T-helper 2 cell treated with Interferon-gamma antibody and Interleukin-4, amounts not matched to agents 5 μg/mL and 100 μg/mL, for 36 hours (primary cell): ENCODE measurements around the gene PLP2.

Experiments
- DNase-seq: peaks from one replicate; pipeline ENCODE4 v3.0.0; 2021; ENCODE audit warnings: low spot score
- H3K27ac Mint-ChIP-seq: one replicate; pipeline ENCODE4 v1.8.0; 2021; ENCODE audit warnings: mild to moderate bottlenecking, mixed read lengths
- H3K27me3 Mint-ChIP-seq: one replicate; pipeline ENCODE4 v1.8.0; 2021; ENCODE audit warnings: low read depth, mixed read lengths
- H3K36me3 Mint-ChIP-seq: one replicate; pipeline ENCODE4 v1.8.0; 2021; ENCODE audit warnings: low read depth, mixed read lengths
- H3K4me1 Mint-ChIP-seq: one replicate; pipeline ENCODE4 v1.8.0; 2021; ENCODE audit warnings: low read depth, mixed read lengths
- H3K4me3 Mint-ChIP-seq: one replicate; pipeline ENCODE4 v1.8.0; 2022; ENCODE audit warnings: mild to moderate bottlenecking, moderate library complexity, mixed read lengths
- H3K9me3 Mint-ChIP-seq: one replicate; pipeline ENCODE4 v1.8.0; 2021; ENCODE audit warnings: mixed read lengths

The PLP2 gene

DNA sequence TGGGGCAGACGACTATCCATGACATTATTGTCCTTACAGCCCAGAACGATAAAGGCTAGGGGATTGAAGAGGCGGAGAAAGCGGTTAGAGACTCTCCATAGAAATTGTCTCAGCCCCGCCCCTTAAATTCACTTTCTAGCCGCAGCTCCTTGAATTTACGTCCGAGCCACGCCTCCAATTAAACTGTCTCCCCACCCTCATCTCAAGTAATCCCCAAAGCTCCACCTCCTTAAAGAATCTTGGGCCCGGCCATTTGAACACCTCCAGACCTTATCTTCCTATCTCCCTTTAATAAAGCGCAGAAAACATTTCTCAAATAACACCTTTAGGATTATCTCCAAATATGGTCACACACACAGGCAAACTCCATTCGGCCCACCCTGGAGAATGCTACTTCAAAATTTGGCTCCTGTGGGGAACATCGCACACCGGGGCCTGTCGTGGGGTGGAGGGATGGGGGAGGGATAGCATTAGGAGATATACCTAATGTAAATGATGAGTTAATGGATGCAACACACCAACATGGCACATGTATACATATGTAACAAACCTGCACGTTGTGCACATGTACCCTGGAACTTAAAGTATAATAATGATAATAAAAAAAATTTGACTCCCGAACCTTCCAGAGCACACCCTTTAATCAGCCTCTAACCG is 16.3 kb upstream of the PLP2 start:
- Mint-ChIP-seq H3K27me3 (no peaks in the 10 kb centered on the region), H3K4me3 (peak overlapping the region; percentile 91), H3K36me3 (no peaks in the 10 kb centered on the region), H3K4me1 (peaks cover 13% of the 10 kb centered on the region), H3K9me3 (no peaks in the 10 kb centered on the region), H3K27ac (peak overlapping the region; percentile 93)
- peak; percentile 49 for DNase-seq

DNA sequence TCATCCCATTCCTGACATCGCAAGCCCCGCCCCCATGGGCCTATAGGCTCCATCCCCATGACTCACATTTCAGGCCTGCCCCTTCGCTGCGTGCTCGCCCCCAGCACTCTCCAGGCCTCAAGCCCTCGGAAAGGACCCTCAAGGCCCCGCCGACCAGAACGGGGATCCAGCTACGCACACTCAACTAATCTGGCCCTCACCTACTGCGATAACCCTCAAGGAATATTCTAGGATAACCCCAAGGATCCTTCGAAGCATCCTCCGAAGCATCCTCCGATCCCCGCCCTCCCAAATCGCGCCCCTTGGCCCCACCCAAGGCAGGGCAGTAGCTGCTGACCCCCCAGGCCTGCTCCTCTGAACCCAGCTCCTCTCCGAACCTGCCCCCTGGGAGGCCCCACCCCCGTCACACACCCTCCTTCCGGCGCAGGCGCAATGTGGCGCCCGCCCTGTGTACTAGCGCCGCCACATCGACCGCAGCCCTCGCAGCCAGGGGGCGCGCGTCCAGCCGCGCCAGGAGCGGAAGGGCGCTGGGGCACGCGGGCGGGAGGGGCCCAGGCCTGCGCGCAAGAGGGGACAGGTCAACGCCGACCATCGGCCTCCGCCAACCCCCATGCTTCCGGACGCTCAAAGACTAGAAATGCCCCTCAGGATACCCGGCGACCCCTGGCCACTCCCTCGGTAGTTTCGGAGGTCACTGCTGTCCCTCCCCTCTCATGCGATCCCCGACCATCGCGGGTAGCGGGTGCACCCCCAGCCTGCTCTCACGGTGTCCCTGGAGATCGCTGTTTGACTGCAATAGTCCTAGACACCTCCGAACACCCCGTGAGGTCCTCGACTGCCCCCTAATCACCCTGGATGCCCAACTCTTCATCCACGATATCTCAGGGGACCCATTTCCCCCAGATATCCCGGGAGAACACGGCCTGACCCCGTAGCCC is 15.5 kb upstream of the PLP2 start:
- Mint-ChIP-seq H3K9me3 (no peaks in the 10 kb centered on the region), H3K4me1 (peaks cover 13% of the 10 kb centered on the region), H3K27me3 (no peaks in the 10 kb centered on the region), H3K4me3 (peak overlapping the region; percentile 91), H3K36me3 (no peaks in the 10 kb centered on the region), H3K27ac (peak overlapping the region; percentile 93)
- peak; percentile 83 for DNase-seq

GRCh38 chrX:49157194-49157593 is 14.5 kb upstream of the PLP2 start:
- DNase-seq, result no peak
- Mint-ChIP-seq H3K36me3 (no peaks in the 10 kb centered on the region), H3K27ac (no peak overlapping the region), H3K27me3 (no peaks in the 10 kb centered on the region), H3K9me3 (no peaks in the 10 kb centered on the region), H3K4me1 (peaks cover 16% of the 10 kb centered on the region), H3K4me3 (no peak overlapping the region)

GRCh38 chrX:49160908-49161307 is 10.8 kb upstream of the PLP2 start:
- Mint-ChIP-seq H3K4me1 (peaks cover 18% of the 10 kb centered on the region), H3K27ac (no peak overlapping the region), H3K9me3 (no peaks in the 10 kb centered on the region), H3K27me3 (no peaks in the 10 kb centered on the region), H3K36me3 (no peaks in the 10 kb centered on the region), H3K4me3 (no peak overlapping the region)
- DNase-seq, result no peak

DNA sequence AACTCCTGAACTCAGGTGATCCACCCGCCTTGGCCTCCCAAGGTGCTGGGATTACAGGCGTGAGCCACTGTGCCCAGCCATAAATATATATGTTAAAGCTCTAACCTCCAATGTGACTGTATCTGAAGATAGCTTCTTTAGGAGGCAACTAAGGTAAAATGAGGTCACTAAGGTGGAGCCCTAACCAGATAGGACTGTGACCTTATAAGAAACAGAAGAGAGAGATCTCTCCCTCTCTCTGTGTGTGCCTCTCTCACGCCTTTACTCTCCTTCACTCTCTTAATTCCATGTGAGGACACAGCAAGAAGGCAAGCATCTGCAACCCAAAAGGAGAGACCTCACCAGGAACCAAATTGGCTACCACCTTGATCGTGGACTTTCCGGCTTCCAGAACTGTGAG is 10.1 kb upstream of the PLP2 start:
- no peak overlapping the region for H3K4me3 Mint-ChIP-seq
- no peak overlapping the region for H3K27ac Mint-ChIP-seq
- H3K27me3 Mint-ChIP-seq, result no peaks in the 10 kb centered on the region
- no peaks in the 10 kb centered on the region for H3K9me3 Mint-ChIP-seq
- H3K4me1 Mint-ChIP-seq, result peaks cover 20% of the 10 kb centered on the region
- no peaks in the 10 kb centered on the region for H3K36me3 Mint-ChIP-seq
- no peak for DNase-seq

GRCh38 chrX:49162620-49163019 is 9.1 kb upstream of the PLP2 start, which contains the start of gene MAGIX:
Gene MAGIX, plus strand, starts transcription at chrX:49162758. Its CDS starts 132 bp downstream, at chrX:49162890.
- DNase-seq, result no peak
- peaks cover 26% of the 10 kb centered on the region for H3K4me1 Mint-ChIP-seq
- H3K36me3 Mint-ChIP-seq, result no peaks in the 10 kb centered on the region
- peak within 1 kb of the TSS; percentile 65 for H3K27ac Mint-ChIP-seq
- peak within 1 kb of the TSS; percentile 69 for H3K4me3 Mint-ChIP-seq
- H3K9me3 Mint-ChIP-seq, result no peaks in the 10 kb centered on the region
- H3K27me3 Mint-ChIP-seq, result no peaks in the 10 kb centered on the region

- Mint-ChIP-seq H3K4me1 (peaks cover 30% of the 10 kb centered on the region), H3K4me3 (peak overlapping the region; percentile 87), H3K9me3 (no peaks in the 10 kb centered on the region), H3K27ac (peak overlapping the region; percentile 92), H3K36me3 (no peaks in the 10 kb centered on the region), H3K27me3 (no peaks in the 10 kb centered on the region)
- DNase-seq, result peak; percentile 81
These were observed 7.9 kb upstream of the PLP2 start for GRCh38 chrX:49163555-49164419.

DNA sequence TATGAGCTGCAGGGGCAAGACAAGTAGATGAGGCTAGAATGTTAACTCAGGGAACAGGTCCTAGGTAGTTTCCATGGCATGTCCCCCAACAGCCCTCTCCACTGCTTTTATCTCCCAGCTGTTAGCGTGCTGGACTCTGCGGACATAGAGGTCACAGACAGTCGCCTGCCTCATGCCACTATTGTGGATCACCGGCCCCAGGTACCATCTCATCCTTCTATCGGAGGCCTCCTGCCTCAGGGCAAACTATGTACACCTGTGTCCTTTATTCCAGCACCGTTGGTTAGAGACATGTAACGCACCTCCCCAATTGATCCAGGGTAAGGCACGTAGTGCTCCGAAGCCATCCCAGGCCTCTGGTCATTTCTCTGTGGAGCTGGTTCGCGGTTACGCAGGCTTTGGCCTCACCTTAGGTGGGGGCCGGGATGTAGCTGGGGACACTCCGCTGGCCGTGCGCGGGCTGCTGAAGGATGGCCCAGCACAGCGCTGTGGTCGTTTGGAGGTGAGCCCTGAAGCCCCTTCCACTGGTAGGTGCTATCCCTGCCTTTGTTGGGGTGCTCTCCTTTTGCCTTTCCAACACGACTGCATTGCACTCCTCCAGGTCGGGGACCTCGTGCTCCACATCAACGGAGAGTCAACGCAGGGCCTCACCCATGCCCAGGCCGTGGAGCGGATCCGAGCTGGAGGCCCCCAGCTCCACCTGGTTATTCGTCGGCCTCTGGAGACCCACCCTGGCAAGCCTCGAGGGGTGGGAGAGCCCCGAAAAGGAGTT is 6.9 kb upstream of the PLP2 start:
- Mint-ChIP-seq H3K4me3 (peak overlapping the region; percentile 91), H3K9me3 (no peaks in the 10 kb centered on the region), H3K27ac (peak overlapping the region; percentile 92), H3K36me3 (no peaks in the 10 kb centered on the region), H3K27me3 (no peaks in the 10 kb centered on the region), H3K4me1 (peaks cover 32% of the 10 kb centered on the region)
- no peak for DNase-seq

DNA sequence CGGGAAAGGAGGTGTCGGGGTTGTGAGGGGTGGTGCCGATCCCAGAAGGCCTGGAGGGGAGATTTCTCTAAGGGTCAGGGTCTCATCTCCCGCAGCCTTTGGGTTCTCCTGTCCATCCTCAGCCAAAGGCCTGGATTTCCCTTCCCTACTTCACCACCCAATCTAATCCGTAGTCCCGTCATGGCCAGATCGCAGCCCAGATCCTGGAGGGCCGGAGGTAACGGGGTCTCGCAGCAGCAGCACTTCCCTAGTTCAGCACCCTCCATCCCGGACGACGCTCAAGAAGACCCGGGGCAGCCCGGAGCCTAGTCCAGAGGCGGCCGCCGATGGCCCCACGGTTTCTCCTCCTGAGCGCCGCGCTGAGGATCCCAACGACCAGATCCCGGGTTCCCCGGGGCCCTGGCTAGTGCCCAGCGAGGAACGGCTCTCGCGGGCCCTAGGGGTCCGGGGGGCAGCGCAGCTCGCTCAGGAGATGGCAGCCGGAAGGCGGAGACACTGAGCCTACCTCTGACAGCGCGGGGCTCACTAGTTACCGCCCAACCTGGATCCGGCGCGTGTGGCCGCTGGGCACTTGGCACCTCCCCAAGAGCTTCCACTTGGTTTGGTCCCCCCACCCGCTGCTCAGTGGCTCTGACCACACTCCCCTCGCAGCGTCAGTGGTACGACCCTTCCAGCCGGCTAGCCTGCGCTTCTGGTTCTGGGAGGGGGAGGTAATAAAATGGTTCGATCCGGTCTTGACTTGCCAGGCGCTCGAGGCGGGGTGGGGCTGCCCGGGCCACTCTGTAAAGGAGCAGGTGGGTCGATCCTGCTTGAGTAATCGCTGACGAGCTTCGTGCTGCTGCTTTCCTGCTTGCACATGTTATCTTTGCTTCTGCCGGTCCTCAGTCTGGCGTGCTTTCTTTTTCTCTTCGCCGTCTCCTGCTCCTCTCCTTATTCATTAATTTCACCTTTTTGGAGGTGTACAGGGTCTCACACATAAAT is 5.5 kb upstream of the PLP2 start:
- H3K4me3 Mint-ChIP-seq, result peak overlapping the region; percentile 91
- peaks cover 32% of the 10 kb centered on the region for H3K4me1 Mint-ChIP-seq
- no peaks in the 10 kb centered on the region for H3K36me3 Mint-ChIP-seq
- no peaks in the 10 kb centered on the region for H3K27me3 Mint-ChIP-seq
- DNase-seq, result peak; percentile 62
- H3K27ac Mint-ChIP-seq, result peak overlapping the region; percentile 98
- H3K9me3 Mint-ChIP-seq, result no peaks in the 10 kb centered on the region

GRCh38 chrX:49166914-49167739 is 4.6 kb upstream of the PLP2 start:
- Mint-ChIP-seq H3K36me3 (no peaks in the 10 kb centered on the region), H3K4me3 (peak overlapping the region; percentile 91), H3K4me1 (peaks cover 29% of the 10 kb centered on the region), H3K27me3 (no peaks in the 10 kb centered on the region), H3K27ac (peak overlapping the region; percentile 98), H3K9me3 (no peaks in the 10 kb centered on the region)
- peak; percentile 67 for DNase-seq

DNA sequence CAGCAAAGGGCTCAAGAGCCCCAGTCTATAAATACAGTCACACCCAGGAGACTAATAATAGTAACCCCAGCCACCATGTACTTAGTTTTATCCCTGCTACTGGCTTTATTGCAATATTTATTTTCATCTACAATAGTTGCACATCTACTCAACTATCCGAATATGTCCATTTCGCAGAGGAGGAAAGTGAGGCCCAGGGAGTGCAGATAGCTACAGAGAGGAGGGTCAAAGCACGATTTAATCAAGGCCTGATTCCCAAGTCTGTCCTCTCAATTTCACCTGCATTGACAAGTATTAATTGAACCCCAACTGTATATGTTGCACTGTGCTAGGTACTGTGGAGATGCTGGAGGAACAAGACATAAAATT is 4.0 kb upstream of the PLP2 start:
- Mint-ChIP-seq H3K9me3 (no peaks in the 10 kb centered on the region), H3K4me1 (peaks cover 31% of the 10 kb centered on the region), H3K27me3 (no peaks in the 10 kb centered on the region), H3K36me3 (peaks cover 3% of the 10 kb centered on the region), H3K27ac (peak overlapping the region; percentile 98), H3K4me3 (peak overlapping the region; percentile 91)
- DNase-seq, result no peak
